WI38 (cell line): ENCODE results near the gene CNOT8.

Experiments used
- H3K4me3 ChIP-seq: 2 replicates; pipeline ENCODE4 v1.5.1; 2011; ENCODE audit warnings: low read depth, mild to moderate bottlenecking, control low read depth, low read length
- TF ChIP-seq, protein P1 (sequence below): IDR thresholded peaks from 2 replicates; pipeline ENCODE4 v1.5.1; 2012; ENCODE audit warnings: low read depth, mild to moderate bottlenecking, control low read depth, low read length

CNOT8 gene

DNA sequence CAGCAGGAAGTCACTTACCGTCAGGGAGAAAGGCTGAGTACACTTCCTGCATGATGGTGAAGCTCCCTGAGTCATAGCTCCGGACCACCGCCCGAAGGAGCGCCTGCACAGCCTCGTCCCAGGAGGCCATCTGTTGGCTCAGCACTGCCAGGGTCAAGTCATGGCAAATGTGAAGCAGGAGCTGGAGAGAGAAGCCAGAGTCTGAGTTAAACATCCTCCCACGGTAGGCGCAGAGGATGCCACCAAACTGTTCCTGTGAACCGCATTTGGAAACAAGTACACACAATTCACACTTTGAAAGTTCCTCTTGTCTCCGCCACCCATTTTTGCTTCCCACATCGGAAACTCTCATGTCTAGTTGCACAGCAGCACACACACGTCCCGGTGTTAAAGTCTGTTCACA, 33.9 kb downstream of the CNOT8 start:
- TF ChIP-seq, protein P1, sequence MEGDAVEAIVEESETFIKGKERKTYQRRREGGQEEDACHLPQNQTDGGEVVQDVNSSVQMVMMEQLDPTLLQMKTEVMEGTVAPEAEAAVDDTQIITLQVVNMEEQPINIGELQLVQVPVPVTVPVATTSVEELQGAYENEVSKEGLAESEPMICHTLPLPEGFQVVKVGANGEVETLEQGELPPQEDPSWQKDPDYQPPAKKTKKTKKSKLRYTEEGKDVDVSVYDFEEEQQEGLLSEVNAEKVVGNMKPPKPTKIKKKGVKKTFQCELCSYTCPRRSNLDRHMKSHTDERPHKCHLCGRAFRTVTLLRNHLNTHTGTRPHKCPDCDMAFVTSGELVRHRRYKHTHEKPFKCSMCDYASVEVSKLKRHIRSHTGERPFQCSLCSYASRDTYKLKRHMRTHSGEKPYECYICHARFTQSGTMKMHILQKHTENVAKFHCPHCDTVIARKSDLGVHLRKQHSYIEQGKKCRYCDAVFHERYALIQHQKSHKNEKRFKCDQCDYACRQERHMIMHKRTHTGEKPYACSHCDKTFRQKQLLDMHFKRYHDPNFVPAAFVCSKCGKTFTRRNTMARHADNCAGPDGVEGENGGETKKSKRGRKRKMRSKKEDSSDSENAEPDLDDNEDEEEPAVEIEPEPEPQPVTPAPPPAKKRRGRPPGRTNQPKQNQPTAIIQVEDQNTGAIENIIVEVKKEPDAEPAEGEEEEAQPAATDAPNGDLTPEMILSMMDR, result no peak
- H3K4me3 ChIP-seq, result no peak overlapping the region

DNA sequence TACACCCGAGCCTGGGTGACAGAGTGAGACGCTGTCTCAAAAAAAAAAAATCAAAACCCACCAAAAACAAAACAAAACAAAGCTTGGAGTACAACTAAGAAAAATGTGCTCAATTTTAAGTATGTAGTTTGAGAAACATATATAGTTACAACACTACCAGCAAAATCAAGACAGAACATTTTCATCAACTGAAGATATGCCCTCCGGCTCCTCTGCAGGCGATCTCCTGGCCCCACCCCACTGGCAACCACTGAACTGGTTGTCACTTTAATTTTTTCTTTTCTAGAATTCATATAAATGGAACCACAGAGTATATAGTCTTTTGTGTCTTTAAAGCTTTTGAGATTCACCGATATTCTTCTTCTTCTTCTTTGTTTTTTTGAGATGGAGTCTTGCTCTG, 35.0 kb downstream of the CNOT8 start:
- TF ChIP-seq, protein P1, result no peak

DNA sequence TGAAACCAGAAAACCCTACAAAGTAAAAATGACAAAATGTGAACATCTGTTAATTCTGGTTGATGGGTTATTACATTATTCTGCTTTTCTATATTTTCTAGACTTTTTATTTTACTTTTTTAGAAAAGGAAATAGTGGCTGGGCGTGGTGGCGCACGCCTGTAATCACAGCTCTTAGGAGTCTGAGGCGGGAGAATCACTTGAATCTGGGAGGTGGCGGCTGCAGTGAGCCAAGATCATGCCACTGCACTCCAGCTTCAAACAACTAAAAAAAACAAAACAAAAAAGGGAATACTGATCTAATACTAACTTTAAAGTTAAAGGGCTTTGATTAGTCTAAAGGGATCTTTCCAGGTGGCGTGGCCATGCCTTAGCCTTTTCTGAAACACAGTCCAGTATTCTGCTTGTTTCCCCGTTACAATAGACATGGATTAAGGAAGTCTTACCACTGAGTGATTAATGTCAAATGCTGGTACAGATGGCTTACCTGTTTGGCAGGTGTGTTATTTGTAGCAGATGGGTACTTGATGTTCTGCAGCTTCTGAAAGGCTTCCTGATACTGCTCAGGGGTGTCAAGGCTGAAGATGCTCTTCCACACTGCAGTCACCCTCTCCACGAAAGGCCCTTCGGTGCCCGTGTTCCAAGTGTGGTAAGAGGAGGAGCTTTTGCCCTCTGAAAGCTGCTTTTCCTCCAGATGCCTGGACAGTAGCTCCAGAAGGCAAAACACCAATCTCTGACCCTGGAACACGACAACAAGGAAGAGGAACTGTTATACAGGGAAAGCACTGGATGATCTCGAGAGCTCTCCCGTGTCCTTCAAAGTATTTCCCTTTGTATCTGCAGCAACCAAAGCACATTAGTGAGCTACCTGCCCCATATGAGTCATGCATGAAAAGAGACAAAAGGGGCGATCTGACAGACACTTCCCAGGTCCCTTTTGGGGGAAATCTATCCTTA, 37.5 kb downstream of the CNOT8 start:
- H3K4me3 ChIP-seq, result no peak overlapping the region
- TF ChIP-seq, protein P1, result no peak

More for the DNA sequence above, 35.0 kb downstream of the CNOT8 start:
- H3K4me3 ChIP-seq, result no peak overlapping the region

DNA sequence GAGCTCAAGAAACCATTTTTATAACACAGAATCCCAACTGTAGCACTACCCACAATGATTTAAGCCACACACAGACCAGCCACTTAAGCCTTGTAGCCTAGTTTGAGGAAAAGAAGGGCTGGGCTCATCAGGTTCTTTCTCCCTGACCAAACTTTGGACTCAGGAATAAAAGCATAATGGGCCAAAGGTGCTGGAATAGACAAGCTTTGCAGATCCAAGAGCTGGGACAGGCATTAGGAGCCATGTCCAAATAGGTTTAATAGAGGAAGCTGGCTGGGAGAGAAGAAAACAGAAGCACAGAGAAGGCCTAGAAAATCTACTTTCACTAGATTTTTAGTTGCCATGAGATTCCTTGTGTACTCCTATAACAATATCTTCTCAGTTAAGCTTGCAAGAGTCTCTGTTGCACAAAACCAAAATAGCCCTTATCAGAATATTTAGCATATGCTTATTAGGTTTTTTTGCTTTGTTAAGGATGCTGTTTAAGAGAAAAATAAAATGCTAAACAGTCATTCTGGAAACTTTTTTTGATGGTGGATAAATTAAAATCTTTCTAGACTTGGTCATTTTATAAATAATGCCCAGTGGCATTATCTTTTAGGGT, 38.2 kb downstream of the CNOT8 start:
- TF ChIP-seq, protein P1, result no peak

DNA sequence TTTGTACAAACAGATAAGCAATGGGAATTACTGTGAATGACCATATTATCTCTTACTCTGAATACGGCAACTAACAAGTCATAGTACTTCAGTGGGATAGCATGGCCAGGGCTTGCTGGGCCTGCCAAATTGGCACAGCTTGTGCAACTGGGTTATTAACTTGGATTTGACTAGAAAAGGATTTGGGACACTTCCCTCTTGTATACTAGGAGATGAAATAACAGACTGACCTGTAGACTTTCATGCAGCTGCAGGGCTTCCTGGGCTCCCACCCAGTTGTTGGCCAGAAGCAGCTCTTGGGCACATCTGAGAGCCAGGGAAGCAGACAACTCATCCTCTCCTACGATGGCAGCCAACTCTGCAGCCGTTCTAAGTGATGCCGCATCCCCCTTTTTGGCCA, 39.8 kb downstream of the CNOT8 start:
- TF ChIP-seq, protein P1, result no peak
- no peak overlapping the region for H3K4me3 ChIP-seq

More for the DNA sequence above, 38.2 kb downstream of the CNOT8 start:
- H3K4me3 ChIP-seq, result no peak overlapping the region

DNA sequence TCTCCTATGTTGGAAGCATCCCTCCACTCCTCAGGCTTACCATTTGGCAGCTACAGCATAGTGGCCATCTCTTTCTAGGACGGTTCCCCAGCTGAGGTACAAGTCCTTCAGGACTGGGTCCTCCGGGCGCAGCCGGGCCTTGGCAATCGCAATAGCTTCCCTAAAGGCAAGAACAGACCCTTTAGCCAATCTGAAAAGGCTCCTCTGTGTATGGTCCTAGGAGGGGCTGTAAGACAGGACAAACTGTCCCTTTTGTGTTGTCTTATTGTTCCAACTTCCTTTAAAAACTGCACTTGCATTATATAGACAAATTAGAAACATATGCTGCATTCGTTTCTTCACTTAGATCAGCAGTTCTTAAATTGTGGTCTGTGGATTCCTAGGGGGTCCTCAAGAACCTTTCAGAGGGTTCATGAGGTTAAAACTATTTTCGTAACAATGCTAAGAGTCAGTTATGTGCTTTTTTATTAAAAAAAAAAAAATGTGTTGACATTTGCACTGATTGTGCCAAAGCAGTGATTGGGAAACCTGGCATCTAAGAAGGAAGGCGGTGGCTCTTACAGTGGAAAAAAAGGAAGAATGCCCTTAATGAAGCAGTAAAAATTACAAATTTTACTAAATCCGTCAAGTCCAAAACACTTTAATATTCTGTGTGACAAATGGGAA, 40.9 kb downstream of the CNOT8 start:
- TF ChIP-seq, protein P1, result no peak
- no peak overlapping the region for H3K4me3 ChIP-seq
